Gastrocnemius medialis (tissue), 4 donors: ENCODE measurements around the gene SLC18B1. TPM values are rescaled to one million over a fixed set of nuclear protein-coding genes. Genes with fewer than 3 reads are reported as not detected.
"Not testable (repeated sequence)": the region's sequence is repeated elsewhere in the genome, so short reads cannot be mapped to it uniquely, and the experiment has no call there.

Source experiments
- ATAC-seq, 2 donors: fragments of 150-250 bp; one replicate each; pipeline ENCODE4 v1.9.1; 2016
- DNase-seq, 2 donors: peaks; one replicate each; pipeline ENCODE4 v3.0.0-alpha.2; 2019
- H3K27ac ChIP-seq, 4 donors: fragments of 200-600 bp; sonication (generic); 1 replicate in 1 of 4; 2 replicates in 3 of 4; pipeline ENCODE4 v1.5.1; 2016 to 2018; ENCODE audit warnings: mild to moderate bottlenecking in 2 of 4, moderate library complexity in 1 of 4
- H3K27me3 ChIP-seq, 3 donors: fragments of 200-600 bp; sonication (generic) in 2 of 3; 1 replicate in 1 of 3; 2 replicates in 2 of 3; pipeline versions ENCODE4 v1.5.1 to v1.6.0; 2016 to 2019; ENCODE audit warnings: mild to moderate bottlenecking in 1 of 3, moderate library complexity in 1 of 3
- H3K36me3 ChIP-seq, 2 donors: fragments of 200-600 bp; sonication (generic) in 1 of 2; one replicate each; pipeline ENCODE4 v1.5.1; 2017 to 2018
- H3K4me1 ChIP-seq, 2 donors: fragments of 200-600 bp; sonication (generic) in 1 of 2; one replicate each; pipeline ENCODE4 v1.5.1; 2016 to 2017; ENCODE audit warnings: mild to moderate bottlenecking in 2 of 2
- H3K4me3 ChIP-seq, 4 donors: fragments of 200-600 bp; sonication (generic) in 3 of 4; 1 replicate in 1 of 4; 2 replicates in 3 of 4; pipeline ENCODE4 v1.5.1; 2016 to 2019; ENCODE audit warnings: mild to moderate bottlenecking in 2 of 4
- H3K9me3 ChIP-seq, 3 donors: fragments of 200-600 bp; sonication (generic) in 2 of 3; 1 replicate in 1 of 3; 2 replicates in 2 of 3; pipeline ENCODE4 v1.5.1; 2016 to 2019
- CTCF ChIP-seq, 5 experiments: fragments of 450-650 bp in 3 of 5; fragments of 200-600 bp in 2 of 5; sonication (generic) in 2 of 5; IDR thresholded peaks in 4 of 5; conservative IDR thresholded peaks in 1 of 5; 1 replicate in 4 of 5; 2 replicates in 1 of 5; pipeline ENCODE4 v1.5.1; 2016 to 2019; ENCODE audit warnings: antibody characterized with exemption in 5 of 5, mild to moderate bottlenecking in 3 of 5, moderate library complexity in 3 of 5
- POLR2A ChIP-seq, 2 donors: fragments of 450-650 bp; IDR thresholded peaks; one replicate each; pipeline ENCODE4 v1.6.1; 2017; ENCODE audit warnings: antibody characterized with exemption in 2 of 2, mild to moderate bottlenecking in 2 of 2, moderate library complexity in 2 of 2
- in situ Hi-C, 4 donors: fragments of 200-750 bp; cut with MboI; loops; one replicate each; pipeline versions ENCODE4 v1.15.0 to v1.8.0; 2017; ENCODE audit warnings: low sequenced_read_pairs in 4 of 4
- intact Hi-C: fragments of 100-400 bp; cut with DNase I; formaldehyde crosslinking; loops from one replicate; pipeline ENCODE4 v1.15.1; 2023; ENCODE audit warnings: low total_unique reads
- total RNA-seq, 4 donors: library from RNA; depleted of rRNA; stranded (reverse); fragments of >200 nt; gene quantifications; one replicate each; pipeline versions ENCODE4 v1.1.0 to v1.2.3, GENCODE V29; 2016

Gene SLC18B1
- total RNA-seq, 4 donors from 2014 or later: 0.58 to 7.4 (median 1.5) TPM

GRCh38 chr6:132788658-132789395 is 9.6 kb downstream of the SLC18B1 start:
- in situ Hi-C loops (loop anchor here in 1 of 4 donors (25.0 kb wide), 1 partner anchor 252 kb away; the partner anchor contains the start of gene TAAR9), intact Hi-C loops (no loop called here)
- TF ChIP-seq POLR2A (IDR thresholded peaks at IDR 0.05) (no peak), CTCF (IDR thresholded peaks at IDR 0.05 in 4 of 5, conservative IDR thresholded peaks at IDR 0.05 in 1 of 5) (no peak)
- H3K4me1 ChIP-seq: no peaks in the 10 kb centered on the region
- H3K4me3 ChIP-seq: no peak overlapping the region
- no peak overlapping the region for H3K27ac ChIP-seq
- H3K27me3 ChIP-seq: no peaks in the 10 kb centered on the region
- H3K9me3 ChIP-seq: no peaks in the 10 kb centered on the region
- DNase-seq (no peak), ATAC-seq (no peak)
- H3K36me3 ChIP-seq: no peaks in the 10 kb centered on the region

GRCh38 chr6:132785936-132786335 is 12.5 kb downstream of the SLC18B1 start:
- intact Hi-C loops (no loop called here), in situ Hi-C loops (loop anchor here in 1 of 4 donors (25.0 kb wide), 1 partner anchor 249 kb away; the partner anchor contains the start of gene TAAR9)
- no peak overlapping the region for H3K4me3 ChIP-seq
- DNase-seq (no peak), ATAC-seq (no peak)
- H3K36me3 ChIP-seq: peaks cover 0 to 14% of the 10 kb centered on the region in 2 donors
- H3K27ac ChIP-seq: no peak overlapping the region
- H3K27me3 ChIP-seq: no peaks in the 10 kb centered on the region
- no peaks in the 10 kb centered on the region for H3K4me1 ChIP-seq
- no peak for TF ChIP-seq CTCF (IDR thresholded peaks at IDR 0.05 in 4 of 5, conservative IDR thresholded peaks at IDR 0.05 in 1 of 5)
- no peak for TF ChIP-seq POLR2A (IDR thresholded peaks at IDR 0.05)
- H3K9me3 ChIP-seq: no peaks in the 10 kb centered on the region

GRCh38 chr6:132780770-132781371 is 17.6 kb downstream of the SLC18B1 start:
- no peak for ATAC-seq
- H3K36me3 ChIP-seq: peaks cover 0 to 24% of the 10 kb centered on the region in 2 donors

GRCh38 chr6:132777881-132778280 is 20.6 kb downstream of the SLC18B1 start:
- H3K27me3 ChIP-seq, ATAC-seq, DNase-seq, H3K4me1 ChIP-seq, H3K9me3 ChIP-seq, H3K27ac ChIP-seq, intact Hi-C loops, H3K4me3 ChIP-seq: not testable (repeated sequence)
- H3K36me3 ChIP-seq: peaks cover 0 to 20% of the 10 kb centered on the region in 2 donors
- in situ Hi-C loops: loop anchor here in 1 of 4 donors (25.0 kb wide), 1 partner anchor 241 kb away; the partner anchor contains the start of gene TAAR9

More at GRCh38 chr6:132780770-132781371, 17.6 kb downstream of the SLC18B1 start:
- intact Hi-C loops (no loop called here), in situ Hi-C loops (loop anchor here in 1 of 4 donors (25.0 kb wide), 1 partner anchor 244 kb away; the partner anchor contains the start of gene TAAR9)
- DNase-seq: no peak
- Histone ChIP-seq H3K9me3 (no peaks in the 10 kb centered on the region), H3K4me1 (no peaks in the 10 kb centered on the region), H3K27ac (no peak overlapping the region), H3K4me3 (no peak overlapping the region), H3K27me3 (no peaks in the 10 kb centered on the region)
- peak in 1 of 5 experiments; percentile 9 for TF ChIP-seq CTCF (IDR thresholded peaks at IDR 0.05 in 4 of 5, conservative IDR thresholded peaks at IDR 0.05 in 1 of 5)
- TF ChIP-seq POLR2A (IDR thresholded peaks at IDR 0.05): no peak

- H3K36me3 ChIP-seq: peaks cover 0 to 8% of the 10 kb centered on the region in 2 donors
- no peaks in the 10 kb centered on the region for H3K4me1 ChIP-seq
- in situ Hi-C loops (loop anchor here in 1 of 4 donors (25.0 kb wide), 1 partner anchor 231 kb away; the partner anchor contains the start of gene TAAR9), intact Hi-C loops (no loop called here)
- TF ChIP-seq CTCF (IDR thresholded peaks at IDR 0.05 in 4 of 5, conservative IDR thresholded peaks at IDR 0.05 in 1 of 5) (peak in 3 of 5 experiments; percentile 17 to 37 (median 19)), POLR2A (IDR thresholded peaks at IDR 0.05) (no peak)
- no peak overlapping the region for H3K27ac ChIP-seq
- H3K9me3 ChIP-seq: no peaks in the 10 kb centered on the region
- no peak overlapping the region for H3K4me3 ChIP-seq
- ATAC-seq (no peak), DNase-seq (no peak)
- no peaks in the 10 kb centered on the region for H3K27me3 ChIP-seq
Observed at GRCh38 chr6:132768051-132768517, 30.4 kb downstream of the SLC18B1 start.
